ENCODE measurements around the gene PSMD7. TPM values are rescaled to one million over a fixed set of nuclear protein-coding genes. Genes with fewer than 3 reads are reported as not detected.

Gene PSMD7
- total and polyA plus RNA-seq, 2 of the 4 experiments (the other 2 are of a cell fraction): 80.8 to 98.3 TPM

DNA sequence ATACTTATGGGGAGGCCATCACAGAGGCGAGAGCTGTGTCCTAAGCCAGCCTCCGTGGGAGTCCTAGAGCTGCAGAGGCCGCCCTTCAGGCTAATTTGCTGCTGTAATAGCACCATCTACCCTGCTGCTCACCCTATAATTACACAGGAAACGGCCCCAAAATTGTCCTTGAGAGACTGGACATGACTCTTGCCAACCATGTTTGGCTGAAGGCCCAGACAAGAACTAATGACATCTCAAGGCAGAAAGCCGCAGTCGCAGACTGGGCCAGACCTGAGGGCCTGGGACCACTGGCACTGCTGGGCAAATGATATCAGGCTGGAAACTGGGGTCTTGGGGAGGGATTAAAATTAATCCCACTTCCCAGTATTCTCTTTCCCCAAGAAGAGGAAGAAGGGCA, 24.1 kb downstream of the PSMD7 start (continued):
- TF ChIP-seq FOS (IDR thresholded peaks at IDR 0.05; ENCODE audit: low read depth, low read length): no peak
- TF ChIP-seq USF2 (IDR thresholded peaks at IDR 0.05; ENCODE audit: low read depth, low read length): no peak
- TF ChIP-seq CEBPB (IDR thresholded peaks at IDR 0.05; ENCODE audit: low read depth, low read length): no peak

DNA sequence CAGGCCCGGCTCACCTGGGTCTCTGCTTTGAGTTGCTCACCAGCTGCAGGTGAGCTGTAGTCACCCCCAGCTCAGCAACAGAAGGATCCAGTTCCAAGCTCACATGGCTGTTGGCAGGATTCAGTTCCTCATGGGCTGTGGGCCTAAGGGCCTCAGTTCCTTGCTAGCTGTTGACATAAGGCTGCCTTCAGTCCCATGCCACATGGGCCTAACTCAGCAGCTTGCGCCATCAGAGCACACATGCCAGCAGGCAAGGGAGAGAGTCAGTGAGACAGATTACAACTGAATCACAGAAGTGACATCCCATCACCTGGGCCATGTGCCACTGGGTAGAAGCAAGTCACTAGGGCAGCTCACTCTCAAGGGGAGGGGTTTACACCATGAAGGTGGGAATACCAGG, 24.7 kb downstream of the PSMD7 start:
- H2BK15ac ChIP-seq (ENCODE audit: low read depth, low read length): no peak overlapping the region
- no peak overlapping the region for H3K23ac ChIP-seq (ENCODE audit: low read depth, low read length)
- dilution Hi-C loops (cut with HindIII; ENCODE audit: low sequenced_read_pairs, unreplicated experiment) (no loop called here), intact Hi-C loops (cut with micrococcal nuclease) (no loop called here), in situ Hi-C loops (cut with MboI; ENCODE audit: low sequenced_read_pairs) (loop anchor here (10.0 kb wide), 1 partner anchor 303 kb away; no protein-coding TSS in a partner anchor)
- H3K9me3 ChIP-seq (ENCODE audit: control insufficient read depth, insufficient read depth, low read length): no peaks in the 10 kb centered on the region
- H2AK9ac ChIP-seq (replicated peaks; ENCODE audit: low read depth, low read length, poor library complexity): no peak overlapping the region
- DNase-seq: no peak
- no peak overlapping the region for H3K14ac ChIP-seq (replicated peaks; ENCODE audit: low read depth, low read length)
- no peak overlapping the region for H3K9ac ChIP-seq (ENCODE audit: low read depth, low read length)
- H3K79me1 ChIP-seq (ENCODE audit: low read depth in 1 of 2, low read length in 2 of 2): no peaks in the 10 kb centered on the region
- H3K27me3 ChIP-seq (ENCODE audit: control insufficient read depth, insufficient read depth, low read length): no peaks in the 10 kb centered on the region
- no peak overlapping the region for H3K4me2 ChIP-seq (ENCODE audit: low read depth, low read length)
- POLR2A ChIA-PET (ENCODE audit: unreplicated experiment): no interaction called here
- H4K91ac ChIP-seq (ENCODE audit: insufficient read depth, low read depth, low read length): no peak overlapping the region
- no peak overlapping the region for H3K56ac ChIP-seq (ENCODE audit: extremely low read depth, insufficient read depth, low read length)
- no peak overlapping the region for H3K4ac ChIP-seq (ENCODE audit: low read depth, low read length)
- no peaks in the 10 kb centered on the region for H4K20me1 ChIP-seq (ENCODE audit: insufficient read depth, low read length)
- H4K8ac ChIP-seq (ENCODE audit: low read depth in 2 of 2, low read length in 2 of 2): no peak overlapping the region
- no CpG with 5 or more reads among the region's 2 CpGs for WGBS, 2 experiments (ENCODE audit: extremely low coverage in 2 of 2, insufficient read length in 1 of 2)
- H3K4me3 ChIP-seq (ENCODE audit: insufficient read depth, low read depth, low read length): no peak overlapping the region
- TSS peak; percentile 2 for BruUV-seq (replicated peaks)
- H2AK5ac ChIP-seq (ENCODE audit: low read depth, low read length): no peak overlapping the region
- no peak overlapping the region for H3K27ac ChIP-seq (ENCODE audit: insufficient read depth, low read length)
- no peak overlapping the region for H2BK120ac ChIP-seq (ENCODE audit: low read depth, low read length)
- H2BK20ac ChIP-seq (ENCODE audit: low read depth, low read length): no peak overlapping the region
- H3K9me1 ChIP-seq (ENCODE audit: insufficient read depth, low read length): peaks cover 7% of the 10 kb centered on the region
- CTCF ChIA-PET: no interaction called here
- H4K5ac ChIP-seq (ENCODE audit: low read depth, low read length): no peak overlapping the region
- no peak for ATAC-seq (ENCODE audit: low read depth)
- H2AFZ ChIP-seq (replicated peaks; ENCODE audit: low read length, poor library complexity): no peak overlapping the region
- H3K4me1 ChIP-seq (ENCODE audit: control insufficient read depth, insufficient read depth, low read length): 0 out of 2 replicates have a peak, but pooled peaks cover 1% of the 10 kb centered on the region
- H2BK5ac ChIP-seq (ENCODE audit: low read depth, low read length, poor library complexity, severe bottlenecking): no peak overlapping the region
- no peak overlapping the region for H3K18ac ChIP-seq (ENCODE audit: low read depth, low read length)
- peaks cover 3% of the 10 kb centered on the region for H3K36me3 ChIP-seq (ENCODE audit: control insufficient read depth, insufficient read depth, low read length)
- no peak for TF ChIP-seq ELK1 (IDR thresholded peaks at IDR 0.05; ENCODE audit: borderline replicate concordance, low read depth, low read length)
- no peak for TF ChIP-seq CEBPB (IDR thresholded peaks at IDR 0.05; ENCODE audit: low read depth, low read length)
- TF ChIP-seq POLR2A (IDR thresholded peaks at IDR 0.05; ENCODE audit: low read depth, low read length): no peak
- TF ChIP-seq MAFK (IDR thresholded peaks at IDR 0.05; ENCODE audit: low read depth, low read length): no peak
- no peak for TF ChIP-seq RCOR1 (IDR thresholded peaks at IDR 0.05; ENCODE audit: insufficient replicate concordance, low read length)
- TF ChIP-seq MAZ (IDR thresholded peaks at IDR 0.05; ENCODE audit: borderline replicate concordance, low read depth, low read length): no peak
- no peak for TF ChIP-seq FOS (IDR thresholded peaks at IDR 0.05; ENCODE audit: low read depth, low read length)
- TF ChIP-seq BHLHE40 (IDR thresholded peaks at IDR 0.05; ENCODE audit: low read depth, low read length): no peak
- no peak for TF ChIP-seq CHD1 (IDR thresholded peaks at IDR 0.05; ENCODE audit: low read depth, low read length)
- no peak for TF ChIP-seq RAD21 (IDR thresholded peaks at IDR 0.05; ENCODE audit: low read length)
- TF ChIP-seq, protein P1, sequence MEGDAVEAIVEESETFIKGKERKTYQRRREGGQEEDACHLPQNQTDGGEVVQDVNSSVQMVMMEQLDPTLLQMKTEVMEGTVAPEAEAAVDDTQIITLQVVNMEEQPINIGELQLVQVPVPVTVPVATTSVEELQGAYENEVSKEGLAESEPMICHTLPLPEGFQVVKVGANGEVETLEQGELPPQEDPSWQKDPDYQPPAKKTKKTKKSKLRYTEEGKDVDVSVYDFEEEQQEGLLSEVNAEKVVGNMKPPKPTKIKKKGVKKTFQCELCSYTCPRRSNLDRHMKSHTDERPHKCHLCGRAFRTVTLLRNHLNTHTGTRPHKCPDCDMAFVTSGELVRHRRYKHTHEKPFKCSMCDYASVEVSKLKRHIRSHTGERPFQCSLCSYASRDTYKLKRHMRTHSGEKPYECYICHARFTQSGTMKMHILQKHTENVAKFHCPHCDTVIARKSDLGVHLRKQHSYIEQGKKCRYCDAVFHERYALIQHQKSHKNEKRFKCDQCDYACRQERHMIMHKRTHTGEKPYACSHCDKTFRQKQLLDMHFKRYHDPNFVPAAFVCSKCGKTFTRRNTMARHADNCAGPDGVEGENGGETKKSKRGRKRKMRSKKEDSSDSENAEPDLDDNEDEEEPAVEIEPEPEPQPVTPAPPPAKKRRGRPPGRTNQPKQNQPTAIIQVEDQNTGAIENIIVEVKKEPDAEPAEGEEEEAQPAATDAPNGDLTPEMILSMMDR (conservative IDR thresholded peaks at IDR 0.05; ENCODE audit: low read depth, low read length): no peak
- TF ChIP-seq SMC3 (IDR thresholded peaks at IDR 0.05; ENCODE audit: low read depth, low read length): no peak
- no peak for TF ChIP-seq USF2 (IDR thresholded peaks at IDR 0.05; ENCODE audit: low read depth, low read length)
